ENCODE measurements around the gene PCBD1.
"Not testable (repeated sequence)": the region's sequence is repeated elsewhere in the genome, so short reads cannot be mapped to it uniquely, and the experiment has no call there.

Gene PCBD1

DNA sequence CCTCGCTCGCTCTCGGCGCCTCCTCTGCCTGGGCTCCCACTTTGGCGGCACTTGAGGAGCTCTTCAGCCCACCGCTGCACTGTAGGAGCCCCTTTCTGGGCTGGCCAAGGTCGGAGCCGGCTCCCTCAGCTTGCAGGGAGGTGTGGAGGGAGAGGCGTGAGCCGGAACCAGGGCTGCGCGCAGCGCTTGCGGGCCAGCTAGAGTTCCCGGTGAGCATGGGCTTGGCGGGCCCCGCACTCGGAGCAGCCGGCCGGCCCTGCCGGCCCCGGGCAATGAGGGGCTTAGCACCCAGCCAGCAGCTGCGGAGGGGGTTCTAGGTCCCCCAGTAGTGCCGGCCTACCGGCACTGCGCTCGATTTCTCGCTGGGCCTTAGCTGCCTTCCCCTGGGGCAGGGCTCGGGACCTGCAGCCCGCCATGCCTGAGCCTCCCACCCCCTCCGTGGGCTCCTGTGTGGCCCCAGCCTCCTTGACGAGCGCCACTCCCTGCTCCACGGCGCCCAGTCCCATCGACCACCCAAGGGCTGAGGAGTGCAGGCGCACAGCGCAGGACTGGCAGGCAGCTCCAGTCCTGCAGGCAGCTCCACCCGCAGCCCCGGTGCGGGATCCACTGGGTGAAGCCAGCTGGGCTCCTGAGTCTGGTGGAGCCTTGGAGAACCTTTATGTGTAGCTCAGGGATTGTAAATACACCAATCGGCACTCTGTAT is 26.7 kb downstream of the PCBD1 start:
- not testable (repeated sequence) for H3K9me3 ChIP-seq (ENCODE audit: low read length); H3K4me3 ChIP-seq (ENCODE audit: low read length); H3K27me3 ChIP-seq (ENCODE audit: insufficient read depth, low read length); H2AFZ ChIP-seq (ENCODE audit: low read depth, low read length); H3K4me1 ChIP-seq (ENCODE audit: insufficient read depth, low read length)
- H3K36me3 ChIP-seq (ENCODE audit: insufficient read depth, low read length), result peaks cover 51% of the 10 kb centered on the region

GRCh38 chr10:70858759-70859158 is 29.6 kb downstream of the PCBD1 start:
- Histone ChIP-seq H3K9me3 (ENCODE audit: low read length) (no peaks in the 10 kb centered on the region), H3K4me1 (ENCODE audit: insufficient read depth, low read length) (no peaks in the 10 kb centered on the region), H3K27me3 (ENCODE audit: insufficient read depth, low read length) (no peaks in the 10 kb centered on the region), H3K4me3 (ENCODE audit: low read length) (no peak overlapping the region), H3K36me3 (ENCODE audit: insufficient read depth, low read length) (peaks cover 64% of the 10 kb centered on the region), H2AFZ (ENCODE audit: low read depth, low read length) (no peak overlapping the region)

DNA sequence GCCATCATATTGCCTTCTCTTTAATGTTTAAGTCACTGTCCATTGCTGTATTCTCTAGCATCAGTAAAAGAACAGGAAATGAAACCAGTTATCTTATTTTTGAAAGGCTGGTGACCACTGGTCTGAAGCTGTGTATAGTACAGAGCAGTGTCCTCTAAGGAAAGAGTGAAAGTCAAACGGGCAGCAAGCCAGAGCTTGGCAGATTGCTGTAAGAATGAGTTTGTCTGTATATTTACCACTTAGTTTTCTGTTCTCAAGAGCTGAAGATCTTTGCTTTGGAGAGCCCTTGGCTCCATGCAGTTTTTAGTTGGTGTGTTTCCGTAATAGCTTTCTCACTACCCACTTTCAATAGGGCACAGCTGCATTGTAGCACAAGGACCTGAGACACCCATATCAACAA is 31.9 kb downstream of the PCBD1 start:
- H3K4me1 ChIP-seq (ENCODE audit: insufficient read depth, low read length), result no peaks in the 10 kb centered on the region
- no peak overlapping the region for H2AFZ ChIP-seq (ENCODE audit: low read depth, low read length)
- peaks cover 82% of the 10 kb centered on the region for H3K36me3 ChIP-seq (ENCODE audit: insufficient read depth, low read length)
- H3K27me3 ChIP-seq (ENCODE audit: insufficient read depth, low read length), result no peaks in the 10 kb centered on the region
- no peaks in the 10 kb centered on the region for H3K9me3 ChIP-seq (ENCODE audit: low read length)
- no peak overlapping the region for H3K4me3 ChIP-seq (ENCODE audit: low read length)

- H3K4me3 ChIP-seq (ENCODE audit: low read length), result no peak overlapping the region
- no peaks in the 10 kb centered on the region for H3K4me1 ChIP-seq (ENCODE audit: insufficient read depth, low read length)
- H3K27me3 ChIP-seq (ENCODE audit: insufficient read depth, low read length), result no peaks in the 10 kb centered on the region
- H3K9me3 ChIP-seq (ENCODE audit: low read length), result no peaks in the 10 kb centered on the region
- no peak overlapping the region for H2AFZ ChIP-seq (ENCODE audit: low read depth, low read length)
- peaks cover 70% of the 10 kb centered on the region for H3K36me3 ChIP-seq (ENCODE audit: insufficient read depth, low read length)
Observed at GRCh38 chr10:70853457-70853856, 34.9 kb downstream of the PCBD1 start.

GRCh38 chr10:70853038-70853437 is 35.3 kb downstream of the PCBD1 start:
- no peaks in the 10 kb centered on the region for H3K9me3 ChIP-seq (ENCODE audit: low read length)
- H3K36me3 ChIP-seq (ENCODE audit: insufficient read depth, low read length), result peaks cover 68% of the 10 kb centered on the region
- H3K27me3 ChIP-seq (ENCODE audit: insufficient read depth, low read length), result no peaks in the 10 kb centered on the region
- no peak overlapping the region for H3K4me3 ChIP-seq (ENCODE audit: low read length)
- no peaks in the 10 kb centered on the region for H3K4me1 ChIP-seq (ENCODE audit: insufficient read depth, low read length)
- H2AFZ ChIP-seq (ENCODE audit: low read depth, low read length), result no peak overlapping the region

- H3K9me3 ChIP-seq (ENCODE audit: low read length), result no peaks in the 10 kb centered on the region
- no peak overlapping the region for H2AFZ ChIP-seq (ENCODE audit: low read depth, low read length)
- no peak overlapping the region for H3K4me3 ChIP-seq (ENCODE audit: low read length)
- peaks cover 61% of the 10 kb centered on the region for H3K36me3 ChIP-seq (ENCODE audit: insufficient read depth, low read length)
- no peaks in the 10 kb centered on the region for H3K27me3 ChIP-seq (ENCODE audit: insufficient read depth, low read length)
- no peaks in the 10 kb centered on the region for H3K4me1 ChIP-seq (ENCODE audit: insufficient read depth, low read length)
Observed at GRCh38 chr10:70851597-70852475, 36.5 kb downstream of the PCBD1 start.

DNA sequence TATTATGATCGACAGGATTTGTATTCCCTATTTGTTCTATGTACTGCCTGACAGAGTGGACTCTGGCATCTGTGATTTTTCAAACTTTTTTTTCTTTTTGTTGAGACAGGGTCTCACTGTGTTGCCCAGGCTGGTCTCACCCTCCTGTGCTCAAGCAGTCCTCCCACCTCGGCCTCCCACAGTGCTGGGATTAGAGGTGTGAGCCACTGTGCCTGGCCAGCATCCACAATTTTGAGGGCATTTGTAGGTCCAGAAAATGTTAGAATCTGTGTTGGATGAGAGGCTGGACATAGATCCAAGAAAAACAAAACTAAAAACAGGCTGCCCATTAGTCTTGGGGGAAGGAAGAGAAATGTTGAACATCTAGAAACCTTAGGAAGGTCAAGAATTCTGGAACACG is 38.3 kb downstream of the PCBD1 start:
- H3K27me3 ChIP-seq (ENCODE audit: insufficient read depth, low read length), result no peaks in the 10 kb centered on the region

GRCh38 chr10:70849582-70850016 is 38.8 kb downstream of the PCBD1 start:
- no peak overlapping the region for H2AFZ ChIP-seq (ENCODE audit: low read depth, low read length)
- no peak overlapping the region for H3K4me3 ChIP-seq (ENCODE audit: low read length)
- no peaks in the 10 kb centered on the region for H3K27me3 ChIP-seq (ENCODE audit: insufficient read depth, low read length)
- H3K9me3 ChIP-seq (ENCODE audit: low read length), result no peaks in the 10 kb centered on the region
- peaks cover 63% of the 10 kb centered on the region for H3K36me3 ChIP-seq (ENCODE audit: insufficient read depth, low read length)
- no peaks in the 10 kb centered on the region for H3K4me1 ChIP-seq (ENCODE audit: insufficient read depth, low read length)

More for the DNA sequence above, 38.3 kb downstream of the PCBD1 start:
- H3K4me3 ChIP-seq (ENCODE audit: low read length), result no peak overlapping the region
- peaks cover 67% of the 10 kb centered on the region for H3K36me3 ChIP-seq (ENCODE audit: insufficient read depth, low read length)
- no peaks in the 10 kb centered on the region for H3K9me3 ChIP-seq (ENCODE audit: low read length)
- no peaks in the 10 kb centered on the region for H3K4me1 ChIP-seq (ENCODE audit: insufficient read depth, low read length)
- no peak overlapping the region for H2AFZ ChIP-seq (ENCODE audit: low read depth, low read length)

DNA sequence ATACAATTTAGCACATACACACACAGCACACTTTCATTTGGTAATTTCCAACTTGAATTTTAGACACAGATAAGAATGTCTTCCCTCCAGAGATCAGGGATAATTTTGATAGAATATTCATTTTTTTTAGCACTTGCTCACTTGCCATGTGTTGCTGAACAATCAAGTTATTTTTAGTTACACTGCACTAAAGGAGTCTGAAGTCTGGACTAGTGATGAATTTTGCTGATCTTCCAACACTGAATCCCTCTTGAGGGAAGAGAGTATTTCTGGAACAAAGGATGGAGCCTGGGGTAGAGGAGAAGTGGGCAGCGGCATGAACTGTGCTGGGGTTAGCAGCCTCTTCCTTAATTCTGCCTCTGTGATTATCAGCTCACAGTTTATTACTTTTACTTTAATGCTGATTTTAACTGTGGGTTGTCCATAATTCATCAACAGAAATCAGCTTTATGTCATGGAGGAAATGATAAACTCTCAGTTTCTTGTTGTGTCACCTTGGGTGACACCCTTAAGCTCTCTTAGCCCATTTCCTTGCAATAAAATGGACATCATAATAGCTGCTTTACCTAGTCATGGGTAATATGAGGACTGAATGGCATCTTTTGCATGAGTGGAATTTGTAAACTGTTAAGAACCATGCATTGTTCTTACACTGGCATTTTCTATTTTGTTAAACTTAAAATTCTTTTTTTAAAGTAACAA is 40.6 kb downstream of the PCBD1 start:
- no peak overlapping the region for H3K4me3 ChIP-seq (ENCODE audit: low read length)
- H3K27me3 ChIP-seq (ENCODE audit: insufficient read depth, low read length), result no peaks in the 10 kb centered on the region
- no peaks in the 10 kb centered on the region for H3K9me3 ChIP-seq (ENCODE audit: low read length)
- no peaks in the 10 kb centered on the region for H3K4me1 ChIP-seq (ENCODE audit: insufficient read depth, low read length)
- peaks cover 53% of the 10 kb centered on the region for H3K36me3 ChIP-seq (ENCODE audit: insufficient read depth, low read length)
- H2AFZ ChIP-seq (ENCODE audit: low read depth, low read length), result no peak overlapping the region

- no peaks in the 10 kb centered on the region for H3K9me3 ChIP-seq (ENCODE audit: low read length)
- no peaks in the 10 kb centered on the region for H3K4me1 ChIP-seq (ENCODE audit: insufficient read depth, low read length)
- H2AFZ ChIP-seq (ENCODE audit: low read depth, low read length), result no peak overlapping the region
- H3K4me3 ChIP-seq (ENCODE audit: low read length), result no peak overlapping the region
- H3K36me3 ChIP-seq (ENCODE audit: insufficient read depth, low read length), result peaks cover 43% of the 10 kb centered on the region
- H3K27me3 ChIP-seq (ENCODE audit: insufficient read depth, low read length), result no peaks in the 10 kb centered on the region
Observed at GRCh38 chr10:70846795-70847194, 41.6 kb downstream of the PCBD1 start.

DNA sequence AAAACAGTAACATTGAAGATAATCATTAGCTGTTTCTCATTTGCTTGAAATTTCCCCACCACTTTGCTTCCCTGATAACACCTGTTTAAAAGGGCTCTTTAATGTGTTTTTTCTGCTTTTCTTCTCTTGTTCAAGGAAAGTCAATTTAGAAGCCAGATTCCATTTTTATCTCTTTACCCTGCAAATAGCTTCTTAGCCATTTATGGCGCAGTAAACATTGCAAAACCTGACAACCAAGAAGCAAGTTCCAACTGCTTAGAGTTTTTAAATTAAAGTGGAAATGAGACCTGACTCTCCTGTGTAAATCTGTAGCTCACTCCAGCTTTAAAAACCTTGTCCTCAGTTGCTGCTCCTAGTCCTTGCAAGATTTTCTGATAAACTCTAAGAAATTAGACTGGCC is 42.5 kb downstream of the PCBD1 start:
- H3K4me3 ChIP-seq (ENCODE audit: low read length), result no peak overlapping the region
- no peaks in the 10 kb centered on the region for H3K27me3 ChIP-seq (ENCODE audit: insufficient read depth, low read length)
- H2AFZ ChIP-seq (ENCODE audit: low read depth, low read length), result no peak overlapping the region
- peaks cover 36% of the 10 kb centered on the region for H3K36me3 ChIP-seq (ENCODE audit: insufficient read depth, low read length)
- H3K4me1 ChIP-seq (ENCODE audit: insufficient read depth, low read length), result no peaks in the 10 kb centered on the region
- H3K9me3 ChIP-seq (ENCODE audit: low read length), result no peaks in the 10 kb centered on the region

GRCh38 chr10:70845256-70845655 is 43.1 kb downstream of the PCBD1 start:
- no peaks in the 10 kb centered on the region for H3K9me3 ChIP-seq (ENCODE audit: low read length)
- no peaks in the 10 kb centered on the region for H3K4me1 ChIP-seq (ENCODE audit: insufficient read depth, low read length)
- no peaks in the 10 kb centered on the region for H3K27me3 ChIP-seq (ENCODE audit: insufficient read depth, low read length)
- H3K36me3 ChIP-seq (ENCODE audit: insufficient read depth, low read length), result peaks cover 34% of the 10 kb centered on the region
- H3K4me3 ChIP-seq (ENCODE audit: low read length), result no peak overlapping the region
- no peak overlapping the region for H2AFZ ChIP-seq (ENCODE audit: low read depth, low read length)

All from neuron (in vitro differentiated cells).